Measurements from ENCODE around the gene FOXL3.
"Not testable (repeated sequence)": the region's sequence is repeated elsewhere in the genome, so short reads cannot be mapped to it uniquely, and the experiment has no call there.

The FOXL3 gene

DNA sequence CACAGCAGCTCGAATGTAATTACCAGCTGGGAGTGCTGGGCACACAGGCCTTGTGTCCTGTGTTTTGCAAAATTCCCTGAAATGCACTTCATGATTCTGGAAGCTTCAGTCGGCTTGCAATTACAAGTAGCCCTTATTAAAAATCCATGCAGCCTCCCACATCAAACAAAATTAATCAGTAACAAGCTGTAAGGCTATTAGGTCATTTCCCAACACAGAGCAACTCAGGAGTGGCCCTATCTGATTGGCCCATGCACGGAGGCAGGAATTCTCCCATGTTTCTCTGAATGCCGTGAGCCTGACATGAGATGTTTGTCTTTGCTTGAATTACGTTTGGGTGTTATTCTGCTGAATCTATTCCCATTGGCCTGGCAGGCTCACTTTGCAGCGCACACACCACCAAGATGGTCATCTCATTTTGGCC is 36.9 kb downstream of the FOXL3 start:
- DNase-seq, result no peak

DNA sequence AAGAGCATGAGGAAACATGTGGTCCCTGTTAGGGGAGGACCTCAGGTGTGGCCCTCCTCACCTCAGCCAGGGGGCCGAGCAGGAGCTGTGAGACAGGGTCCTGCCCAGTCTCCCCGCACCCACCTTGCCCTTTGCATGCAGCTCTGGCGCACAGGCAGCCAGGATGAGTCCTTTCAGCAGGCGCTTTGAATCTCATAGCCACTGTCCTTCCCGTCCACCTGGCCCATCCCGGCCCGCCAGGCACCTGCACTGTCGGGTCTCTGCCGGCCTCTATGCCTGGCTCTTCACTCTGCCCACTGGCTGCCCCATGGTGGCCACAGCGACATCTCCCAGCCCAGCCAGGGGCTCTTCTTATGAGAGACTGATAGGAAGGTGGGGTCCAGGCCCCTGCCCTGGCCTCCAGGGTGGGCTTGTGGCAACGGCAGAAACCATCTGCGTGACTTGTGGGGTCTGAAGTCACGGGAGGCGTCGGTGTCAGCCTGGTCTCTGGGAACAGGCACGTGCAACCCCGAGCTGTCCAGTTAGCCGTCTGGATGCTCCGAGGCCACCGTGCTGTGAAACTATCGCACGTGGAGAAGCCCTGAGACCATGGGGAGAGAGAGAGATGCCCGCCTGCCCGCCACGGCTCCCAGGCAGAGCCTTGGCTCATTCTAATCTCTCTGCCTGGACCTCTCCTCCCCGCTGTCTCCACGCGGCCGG is 37.4 kb downstream of the FOXL3 start:
- no peak for DNase-seq

DNA sequence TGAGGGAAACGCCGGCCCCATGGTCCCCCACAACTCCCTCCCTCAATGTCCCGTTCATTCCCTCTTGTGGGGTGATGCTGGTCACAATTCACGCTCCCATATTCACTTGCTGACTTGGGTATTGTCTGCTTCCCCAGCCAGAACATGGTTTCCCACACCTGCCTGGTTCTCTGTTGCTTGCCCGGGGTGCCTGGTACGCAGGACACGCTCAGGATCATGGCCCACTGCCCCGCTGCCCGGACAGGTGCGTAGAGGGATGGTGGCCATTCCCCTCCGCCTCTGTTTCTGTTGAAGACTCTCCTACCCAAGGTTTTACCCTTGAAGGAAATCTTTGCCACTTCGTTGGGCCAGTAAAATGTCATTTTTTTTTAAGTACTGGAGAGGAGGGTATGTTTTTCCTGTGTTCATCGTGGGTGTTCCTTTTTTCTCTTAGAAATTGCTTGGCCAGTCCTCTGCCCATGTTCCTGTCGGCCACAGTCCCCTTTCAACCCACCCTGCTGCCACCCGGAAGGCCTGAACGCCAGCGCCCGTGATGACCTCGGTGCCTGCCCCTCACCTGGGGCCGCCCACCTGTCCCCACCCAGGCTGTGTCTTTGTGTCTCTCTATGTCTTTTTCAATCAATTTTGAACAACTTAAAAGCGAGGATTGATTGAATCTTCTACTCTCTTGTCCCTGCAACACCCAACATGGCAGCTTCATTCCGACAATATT is 38.2 kb downstream of the FOXL3 start:
- no peak for DNase-seq

DNA sequence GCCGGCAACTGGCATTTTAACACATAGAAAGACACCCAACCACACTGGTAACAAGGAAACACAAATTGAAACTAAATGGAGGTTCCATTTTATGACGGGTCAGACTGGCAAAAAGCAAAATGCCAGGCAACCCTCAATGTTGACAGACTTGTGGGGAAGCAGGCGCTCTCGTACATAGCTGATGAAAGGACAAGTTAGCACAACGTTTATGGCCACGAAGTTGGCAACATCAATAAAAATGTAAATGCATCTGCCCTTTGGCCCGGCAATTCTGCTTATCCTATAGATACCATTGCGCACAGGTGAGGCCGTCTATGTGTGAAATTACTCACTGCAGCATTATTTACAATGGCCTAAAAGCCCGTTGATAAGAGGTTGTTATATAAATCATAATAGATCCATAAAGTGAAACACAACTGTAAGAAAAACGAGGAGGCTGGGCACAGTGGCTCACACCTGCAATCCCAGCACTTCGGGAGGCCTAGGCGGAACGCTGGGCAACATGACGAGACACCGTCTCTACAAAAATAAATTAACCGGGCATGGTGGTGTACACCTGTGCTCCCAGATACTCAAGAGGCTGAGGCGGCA is 39.8 kb downstream of the FOXL3 start:
- no peak for DNase-seq

DNA sequence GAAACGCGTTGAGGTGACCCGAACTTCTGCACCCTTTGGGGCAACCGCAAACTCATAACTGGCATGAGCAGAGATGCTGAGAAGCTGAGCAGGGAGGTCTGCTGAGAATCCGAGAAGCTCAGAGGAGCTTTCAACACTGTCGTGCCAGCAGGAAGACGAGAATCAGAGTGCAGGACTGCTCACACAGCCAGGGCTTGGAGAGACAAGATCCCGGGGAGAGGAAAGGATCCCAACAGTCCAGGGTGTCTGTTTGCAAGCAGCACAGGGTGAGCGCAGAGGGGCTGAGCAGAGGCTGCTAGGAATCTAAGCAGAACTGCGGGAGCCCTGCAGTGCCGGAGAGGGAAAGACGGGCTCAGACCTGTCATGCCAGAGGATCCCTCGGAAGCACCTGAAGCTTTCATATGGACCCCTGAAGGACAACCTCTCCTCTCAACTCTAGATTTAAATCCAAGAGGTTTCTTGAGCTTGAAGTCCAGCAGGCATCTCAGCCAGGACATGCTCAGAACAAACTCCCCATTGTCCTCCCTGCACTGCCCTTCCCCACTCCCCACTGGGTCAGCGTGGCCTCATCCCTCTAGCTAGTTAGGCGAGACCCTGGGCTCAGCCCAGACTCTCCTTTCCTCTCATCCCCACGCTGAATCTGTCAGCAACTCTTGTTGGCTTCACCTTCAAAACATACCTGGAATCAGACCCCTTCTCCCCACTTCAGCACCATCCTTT is 40.7 kb downstream of the FOXL3 start:
- no peak for DNase-seq

DNA sequence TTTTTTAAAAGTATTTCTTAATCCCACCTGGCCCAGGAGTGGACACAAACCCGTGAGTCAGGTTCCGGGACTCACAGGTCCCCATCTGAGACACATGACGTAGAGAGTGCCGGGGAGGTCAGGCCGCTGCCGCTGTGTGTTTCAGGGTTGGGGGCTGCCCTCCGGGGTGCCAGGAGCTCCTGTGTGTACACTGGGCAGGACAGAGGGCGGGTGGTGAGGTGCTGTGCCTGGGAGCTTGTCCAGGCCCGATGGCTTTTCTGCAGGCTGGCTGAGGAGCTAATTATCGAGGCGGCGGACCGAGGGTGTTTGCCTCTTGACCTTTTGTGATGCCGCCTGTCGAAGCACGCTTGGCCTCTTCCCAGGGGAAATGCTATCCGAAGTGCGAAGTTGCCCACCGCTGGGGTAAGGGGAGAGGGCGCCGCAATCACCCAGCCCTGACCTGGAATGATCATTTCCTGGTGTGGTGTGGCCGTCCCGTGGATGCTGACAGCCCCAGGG is 42.1 kb downstream of the FOXL3 start:
- DNase-seq, result no peak

DNA sequence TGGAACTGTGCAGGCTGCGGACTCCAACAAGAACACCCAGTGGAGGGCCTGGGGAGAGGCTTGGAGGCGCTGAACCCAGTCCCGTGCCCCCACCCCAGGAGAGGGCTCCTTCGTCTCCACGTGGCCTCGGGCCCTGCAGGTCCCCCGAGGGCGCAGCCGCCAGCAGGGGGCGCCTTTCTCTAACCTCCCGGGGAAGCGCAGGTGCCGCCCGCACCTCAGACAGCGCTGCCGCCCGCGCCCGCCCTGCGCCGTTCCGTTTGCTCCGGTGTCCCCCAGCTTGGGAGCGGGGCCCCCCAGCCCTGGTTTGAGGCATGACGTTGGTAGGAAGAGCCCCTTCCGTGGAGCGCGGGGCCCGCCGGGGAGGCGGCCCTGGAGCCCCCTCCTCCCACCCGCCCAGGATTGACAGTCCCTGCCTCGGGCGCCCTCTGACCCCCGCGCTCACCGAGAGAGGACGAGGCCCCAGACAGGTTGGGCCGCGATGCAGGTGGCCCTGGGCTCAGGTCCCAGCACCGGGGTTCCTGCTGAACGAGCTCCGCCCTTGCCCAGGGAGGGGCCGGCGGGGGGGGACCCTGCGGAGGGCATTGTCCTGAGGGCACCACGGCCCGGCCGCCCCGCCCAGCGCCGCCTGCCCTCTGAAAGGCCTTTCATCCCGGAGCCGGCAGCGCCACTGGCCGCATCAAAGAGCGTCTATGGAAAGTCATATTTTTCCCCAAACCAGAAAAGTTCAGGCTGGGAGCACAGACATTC is 42.8 kb downstream of the FOXL3 start:
- DNase-seq, result peak; percentile 71

DNA sequence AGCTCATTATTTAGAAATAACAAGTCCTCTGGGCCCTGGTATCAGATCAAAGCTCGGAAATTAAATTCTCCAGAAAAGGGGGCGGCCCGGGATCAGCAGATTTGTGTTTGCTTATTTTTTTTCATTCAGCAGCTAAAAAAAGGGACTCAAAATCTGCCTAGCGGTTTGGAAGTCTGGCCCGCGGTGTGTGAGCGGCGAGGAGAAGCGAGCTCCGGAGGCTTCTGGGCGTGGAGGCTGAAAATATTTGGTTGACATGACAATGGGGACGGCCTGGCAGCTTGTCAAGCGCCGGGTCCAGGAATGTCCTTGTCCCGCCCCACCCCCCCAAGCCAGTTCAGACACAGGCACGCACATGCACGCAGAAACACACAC is 43.4 kb downstream of the FOXL3 start:
- no peak for DNase-seq

DNA sequence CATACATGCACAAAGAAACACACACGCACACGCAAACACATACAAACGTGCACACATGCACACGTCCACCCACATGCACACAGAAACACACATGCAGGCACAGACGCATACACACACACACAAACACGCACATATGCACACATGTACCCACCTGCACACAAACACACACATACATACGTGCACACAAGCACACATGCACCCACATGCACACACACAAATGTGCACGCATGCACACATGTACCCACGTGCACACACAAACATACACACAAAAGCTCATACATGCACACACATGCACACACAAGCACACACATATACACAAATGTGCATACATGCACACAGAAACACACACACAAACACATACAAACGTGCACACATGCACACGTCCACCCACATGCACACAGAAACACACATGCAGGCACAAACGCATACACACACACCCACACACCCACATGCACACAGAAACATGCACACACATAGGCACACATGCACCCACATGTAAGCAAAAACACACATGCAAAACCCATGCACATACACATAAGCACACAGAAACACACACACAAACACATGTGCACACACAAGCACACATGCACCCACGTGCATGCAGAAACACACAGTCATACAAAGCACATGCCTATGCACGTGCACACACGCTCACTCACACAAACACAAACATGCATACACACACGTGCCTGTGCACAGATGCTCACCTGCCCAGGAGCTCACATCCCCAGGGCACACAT is 44.8 kb downstream of the FOXL3 start:
- DNase-seq, result no peak

DNA sequence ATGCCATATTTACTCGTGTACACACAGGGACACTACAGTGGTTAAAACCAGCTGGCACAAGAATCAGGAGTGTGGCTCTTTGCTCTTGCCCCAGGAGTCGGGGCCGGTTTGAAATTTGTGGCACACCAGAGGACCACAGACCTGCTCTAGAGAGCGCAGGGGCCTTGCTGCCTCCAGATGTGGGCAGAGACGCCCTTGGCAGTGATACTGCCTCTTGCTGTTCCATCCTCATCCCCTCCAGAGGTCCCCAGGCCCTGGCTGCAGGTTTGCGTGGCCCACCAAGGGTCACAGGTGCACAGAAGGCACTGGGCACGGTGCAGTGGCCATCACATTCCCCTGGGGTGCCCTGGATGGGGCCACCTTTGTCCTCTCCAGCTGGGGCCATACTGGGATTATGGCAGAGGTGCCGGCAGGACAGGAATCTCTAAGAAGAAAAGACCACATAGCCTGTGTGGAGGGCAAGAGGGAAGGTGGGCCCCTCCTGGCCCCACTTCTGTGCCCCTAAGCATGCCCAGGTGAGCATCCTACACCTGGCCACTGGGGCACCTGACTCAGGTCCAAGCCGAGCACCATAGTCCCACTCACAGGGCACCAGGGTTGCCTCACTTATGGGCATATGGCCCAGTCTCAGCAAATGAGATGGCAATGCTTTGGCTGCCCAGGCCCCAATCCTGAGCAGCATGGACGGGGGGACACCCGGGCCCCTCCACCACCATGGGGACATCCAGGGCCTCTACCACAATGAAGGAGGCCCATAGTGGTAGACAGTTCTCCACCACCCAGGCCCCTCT is 45.6 kb downstream of the FOXL3 start:
- no peak for DNase-seq

DNA sequence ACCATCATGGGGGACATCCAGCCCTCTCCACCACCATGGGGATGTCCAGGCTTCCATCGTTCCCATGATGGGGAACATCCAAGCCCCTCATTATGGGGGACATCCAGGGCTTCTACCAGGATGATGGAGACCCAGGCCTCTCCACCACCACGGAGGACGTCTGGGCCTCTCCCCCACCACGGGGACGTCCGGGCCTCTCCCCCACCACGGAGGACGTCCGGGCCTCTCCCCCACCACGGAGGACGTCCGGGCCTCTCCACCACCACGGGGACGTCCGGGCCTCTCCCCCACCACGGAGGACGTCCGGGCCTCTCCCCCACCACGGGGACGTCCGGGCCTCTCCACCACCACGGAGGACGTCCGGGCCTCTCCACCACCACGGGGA is 46.2 kb downstream of the FOXL3 start:
- not testable (repeated sequence) for DNase-seq

DNA sequence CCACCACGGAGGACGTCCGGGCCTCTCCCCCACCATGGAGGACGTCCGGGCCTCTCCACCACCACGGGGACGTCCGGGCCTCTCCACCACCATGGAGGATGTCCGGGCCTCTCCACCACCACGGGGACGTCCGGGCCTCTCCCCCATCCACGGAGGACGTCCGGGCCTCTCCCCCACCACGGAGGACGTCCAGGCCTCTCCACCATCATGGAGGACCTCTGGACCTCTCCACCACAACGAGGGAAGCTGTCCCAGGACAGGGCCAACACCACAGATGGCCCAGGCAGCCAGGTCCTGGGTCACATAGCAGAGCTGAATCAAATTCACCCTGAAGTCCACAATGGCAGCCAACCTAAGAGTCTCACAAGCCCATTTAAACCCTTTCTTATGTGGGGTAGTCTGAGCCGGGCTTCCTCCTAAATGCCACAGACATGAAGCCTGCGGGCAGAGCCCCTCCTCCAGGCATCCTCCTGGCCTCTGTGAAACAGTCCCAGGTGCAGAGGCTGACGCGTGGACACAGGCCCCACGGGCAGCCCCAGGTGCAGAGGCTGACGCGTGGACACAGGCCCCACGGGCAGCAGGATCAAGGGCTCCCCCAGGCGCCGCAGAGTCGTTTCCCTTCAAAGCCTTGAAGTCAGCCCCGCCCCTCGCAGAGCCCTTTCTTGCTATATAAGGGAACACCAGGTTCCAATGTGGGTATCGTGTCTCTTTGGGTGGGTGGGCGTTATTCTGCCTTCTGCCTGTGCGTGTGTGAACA is 47.0 kb downstream of the FOXL3 start:
- DNase-seq, result no peak

DNA sequence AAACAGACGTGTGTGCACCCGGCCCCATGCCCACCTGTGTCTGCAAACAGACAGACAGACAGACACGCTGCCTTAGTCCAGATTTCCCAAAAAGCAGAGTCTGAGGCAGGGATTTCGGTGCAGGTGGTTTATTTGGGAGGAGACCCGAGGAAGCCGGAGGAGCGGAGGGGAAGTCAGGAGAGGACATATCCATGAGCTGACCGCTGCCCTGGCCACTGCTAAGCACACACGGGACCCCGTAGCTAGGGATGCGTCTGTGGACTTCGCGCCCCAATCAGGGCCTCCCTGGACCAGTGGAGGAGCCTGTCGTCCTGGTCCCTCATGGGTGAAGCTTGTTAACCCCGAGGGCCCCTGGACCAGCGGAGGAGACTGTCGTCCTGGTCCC is 47.6 kb downstream of the FOXL3 start:
- no peak for DNase-seq

DNA sequence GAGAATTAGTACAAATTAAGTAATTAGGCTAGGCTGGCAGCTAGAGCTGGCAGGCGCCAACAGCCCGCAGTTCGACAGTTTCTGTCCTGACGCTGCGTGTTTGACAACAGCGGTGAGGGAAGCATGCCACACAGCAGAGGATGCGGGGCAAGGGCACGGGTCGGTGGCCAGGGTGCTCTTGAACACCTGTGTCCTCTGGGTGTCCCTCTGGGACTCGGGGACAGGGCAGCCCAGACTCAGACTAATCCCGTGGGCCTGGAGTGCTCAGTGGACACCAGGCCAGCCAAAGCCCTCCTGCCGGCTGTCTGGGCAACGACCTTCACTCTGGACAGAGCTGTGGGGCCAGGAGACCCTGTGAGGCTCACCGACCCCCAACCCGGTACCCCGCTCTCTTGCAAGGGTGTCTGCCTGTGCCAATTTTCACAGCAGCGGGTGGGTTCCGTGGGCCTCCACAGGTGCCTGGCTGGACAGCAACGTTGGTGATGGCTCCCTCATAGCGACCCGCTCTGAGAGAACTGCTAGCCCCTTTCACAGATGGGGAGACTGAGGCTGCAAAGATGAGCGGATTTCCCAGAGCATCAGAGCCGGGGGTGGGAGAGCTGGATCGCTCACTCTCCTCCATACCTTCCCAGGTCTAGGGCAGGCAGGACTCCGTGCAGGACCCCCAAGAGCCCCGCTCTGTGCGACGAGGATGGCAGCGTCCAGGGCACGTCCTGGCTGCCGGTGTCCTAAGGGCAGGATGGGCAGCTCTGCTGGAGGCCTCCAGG is 48.5 kb downstream of the FOXL3 start:
- no peak for DNase-seq

DNA sequence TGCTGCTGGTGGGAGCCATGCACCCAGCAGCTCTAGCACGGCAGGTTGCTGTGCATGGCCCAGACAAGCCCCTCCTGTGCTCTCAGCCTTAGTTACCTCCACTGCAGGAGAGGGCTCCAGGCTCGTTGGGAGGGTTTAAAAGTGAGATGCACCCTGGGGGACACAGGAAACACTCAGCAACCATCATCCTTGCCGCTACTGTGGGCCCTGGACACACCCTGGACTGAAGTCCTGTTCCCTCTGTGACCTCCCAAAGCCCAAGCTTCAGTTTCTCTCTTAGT is 49.0 kb downstream of the FOXL3 start:
- no peak for DNase-seq

DNA sequence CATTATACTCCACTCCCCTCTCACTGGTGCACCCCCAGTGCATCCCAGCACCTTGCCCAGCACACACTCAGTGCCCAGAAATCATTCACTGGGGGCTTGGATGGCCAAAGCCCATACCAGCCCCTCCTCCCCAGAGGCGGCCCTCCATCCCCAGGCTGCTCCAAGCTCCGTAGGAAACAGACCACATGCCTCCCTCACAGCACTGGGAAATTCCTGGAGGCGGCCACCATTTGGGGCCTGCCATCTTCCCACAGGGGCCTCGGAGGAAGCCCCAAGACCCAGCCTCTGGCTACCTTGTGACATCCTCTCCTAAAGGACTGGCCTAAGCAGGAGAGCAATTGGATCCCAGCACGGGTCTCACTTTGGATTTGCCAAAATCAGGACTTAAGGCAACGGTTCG is 49.7 kb downstream of the FOXL3 start:
- no peak for DNase-seq

DNA sequence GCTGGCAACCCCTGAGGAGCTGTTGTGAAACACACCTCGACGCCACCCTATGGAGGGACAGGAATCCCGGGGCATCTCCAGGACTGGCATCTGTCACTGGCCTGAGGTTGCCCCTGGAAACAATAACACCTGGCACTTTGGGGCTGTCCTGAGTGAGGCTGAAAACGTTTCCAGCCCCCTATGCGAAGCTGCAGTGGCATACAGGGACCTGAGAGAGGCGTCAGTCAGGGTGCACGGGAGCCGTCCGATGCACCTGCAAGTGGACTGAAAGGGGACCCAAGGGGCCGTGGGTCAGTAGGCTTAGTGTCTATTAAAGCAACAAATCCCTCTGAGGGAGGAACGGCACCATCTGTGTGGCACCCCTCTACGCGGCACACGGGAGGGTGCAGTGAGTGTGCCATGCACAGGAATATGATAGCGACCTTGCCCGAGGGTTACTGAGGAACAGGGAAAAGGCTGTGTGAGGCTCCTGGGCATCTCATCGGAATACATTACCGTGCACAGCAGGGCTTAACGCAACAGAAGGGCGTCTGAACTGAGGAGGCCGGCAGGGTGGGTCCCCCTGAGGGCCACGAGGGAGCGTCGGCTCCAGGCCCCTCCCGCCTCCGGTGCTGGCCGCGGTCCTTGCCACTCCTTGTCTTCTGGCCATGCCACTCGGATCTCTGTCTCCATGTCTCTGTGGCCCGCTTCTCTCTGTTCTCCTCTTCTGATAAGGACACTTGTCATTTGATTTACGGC is 50.4 kb downstream of the FOXL3 start:
- DNase-seq, result no peak

Measured in NCI-H226 (cell line).